Tibial nerve (tissue), 4 donors: ENCODE data around the gene TMEM17.

ENCODE experiments used
- CTCF ChIP-seq, 5 experiments: fragments of 200-600 bp in 3 of 5; fragments of 450-650 bp in 2 of 5; sonication (generic) in 3 of 5; IDR thresholded peaks; one replicate each; pipeline ENCODE4 v1.5.1; 2016 to 2019; ENCODE audit warnings: antibody characterized with exemption in 5 of 5, mild to moderate bottlenecking in 3 of 5, moderate library complexity in 2 of 5
- EP300 ChIP-seq, 2 donors: sonication (generic); formaldehyde crosslinking; IDR thresholded peaks; one replicate each; pipeline ENCODE4 v1.6.1; 2017; ENCODE audit warnings: antibody characterized with exemption in 2 of 2, mild to moderate bottlenecking in 1 of 2
- POLR2A ChIP-seq, 2 donors: fragments of 450-650 bp; IDR thresholded peaks; one replicate each; pipeline ENCODE4 v1.6.1; 2017; ENCODE audit warnings: antibody characterized with exemption in 2 of 2, mild to moderate bottlenecking in 2 of 2, moderate library complexity in 2 of 2

DNA sequence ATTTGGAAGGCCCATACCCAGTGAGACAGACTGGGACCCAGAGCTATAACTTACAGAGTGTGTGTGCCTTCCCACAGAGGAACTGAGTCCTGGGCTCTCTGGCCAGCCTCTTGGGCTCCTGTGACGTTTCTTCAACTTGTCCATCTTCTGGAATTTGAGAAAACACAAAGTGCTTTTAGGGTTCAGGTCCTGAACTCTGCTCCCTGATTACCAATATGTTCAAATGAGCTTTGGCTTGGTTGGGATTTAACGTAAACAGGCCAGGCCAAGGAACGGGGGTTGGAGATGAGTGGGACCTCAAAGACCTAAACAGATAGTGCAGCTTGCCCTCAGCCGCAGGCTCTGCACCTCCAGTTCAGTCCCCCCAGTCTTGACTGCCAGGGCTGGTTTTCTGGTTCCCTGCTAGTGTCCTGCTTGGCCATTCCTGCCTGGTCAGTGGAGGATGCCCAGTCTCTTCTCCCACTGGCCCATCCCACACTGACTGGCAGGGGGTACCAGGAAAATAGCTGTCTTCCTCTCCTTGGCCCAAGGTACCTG lies 44.9 kb downstream of the TMEM17 start:
- TF ChIP-seq CTCF (IDR thresholded peaks at IDR 0.05) (no peak), POLR2A (IDR thresholded peaks at IDR 0.05) (no peak), EP300 (IDR thresholded peaks at IDR 0.05) (no peak)
